ENCODE results near the gene TXNL4A.
"Not testable (repeated sequence)": the region's sequence is repeated elsewhere in the genome, so short reads cannot be mapped to it uniquely, and the experiment has no call there.

Gene TXNL4A

GRCh38 chr18:79999701-80000100, 11.3 kb upstream of the TXNL4A start:
- DNase-seq, result not testable (repeated sequence)

- DNase-seq, result no peak
These were observed 3.1 kb upstream of the TXNL4A start for GRCh38 chr18:79991494-79991893.

GRCh38 chr18:79989195-79989497, 783 bp upstream of the TXNL4A start:
- no peak for DNase-seq

- DNase-seq, result peak in 35 of 58 donors; percentile 44 to 87 (median 73)
These were observed 302 bp downstream of the TXNL4A start for GRCh38 chr18:79988071-79988450.

GRCh38 chr18:79987566-79987965, 797 bp downstream of the TXNL4A start:
- DNase-seq, result no peak

- no peak for DNase-seq
These were observed 1.6 kb downstream of the TXNL4A start for GRCh38 chr18:79986726-79987125.

GRCh38 chr18:79985172-79985571, 3.2 kb downstream of the TXNL4A start:
- no peak for DNase-seq

- no peak for DNase-seq
These were observed 4.6 kb downstream of the TXNL4A start for GRCh38 chr18:79983793-79984192.

GRCh38 chr18:79983253-79983652, 5.1 kb downstream of the TXNL4A start:
- no peak for DNase-seq

GRCh38 chr18:79982736-79983135, 5.6 kb downstream of the TXNL4A start:
- DNase-seq, result peak in 23 of 58 donors; percentile 16 to 72 (median 46)

GRCh38 chr18:79980585-79980984, 7.8 kb downstream of the TXNL4A start:
- DNase-seq, result no peak

GRCh38 chr18:79979843-79980242, 8.5 kb downstream of the TXNL4A start:
- DNase-seq, result no peak

GRCh38 chr18:79975985-79976680, 12.2 kb downstream of the TXNL4A start:
- no peak for DNase-seq

- DNase-seq, result no peak
These were observed 13.3 kb downstream of the TXNL4A start for GRCh38 chr18:79975043-79975442.

GRCh38 chr18:79974025-79974654, 14.2 kb downstream of the TXNL4A start:
- DNase-seq, result no peak

- no peak for DNase-seq
These were observed 14.8 kb downstream of the TXNL4A start for GRCh38 chr18:79973517-79973916.

- no peak for DNase-seq
These were observed 15.6 kb downstream of the TXNL4A start for GRCh38 chr18:79972720-79973119.

- DNase-seq, result no peak
These were observed 16.4 kb downstream of the TXNL4A start for GRCh38 chr18:79971986-79972385.

- no peak for DNase-seq
These were observed 17.0 kb downstream of the TXNL4A start for GRCh38 chr18:79971211-79971952.

GRCh38 chr18:79970419-79971133, 17.8 kb downstream of the TXNL4A start:
- no peak for DNase-seq

GRCh38 chr18:79965119-79965902, 23.1 kb downstream of the TXNL4A start:
- peak in 3 of 58 donors; percentile 27 to 37 (median 36) for DNase-seq
